Left lobe of liver (tissue), 2 donors: Measurements from ENCODE around the gene TAS2R38. TPM values are rescaled to one million over a fixed set of nuclear protein-coding genes. Genes with fewer than 3 reads are reported as not detected.
"Not testable (repeated sequence)": the region's sequence is repeated elsewhere in the genome, so short reads cannot be mapped to it uniquely, and the experiment has no call there.

Experiments
- ATAC-seq: fragments of 200-7000 bp; cut with Tn5 transposase; one replicate; pipeline ENCODE4 v1.9.1; 2020; ENCODE audit warnings: mild to moderate bottlenecking, moderate library complexity
- DNase-seq: peaks from one replicate; pipeline ENCODE4 v3.0.0-alpha.2; 2020; ENCODE audit warnings: low spot score
- total RNA-seq: library from RNA; stranded (reverse); gene quantifications from one replicate; pipeline ENCODE4 v1.2.1, GENCODE V29; 2021
- donor health status: DM: no; HTN: no; CAD: no; lungs with moderate emphysema.
- donor health status: DM: no; HTN: yes; CAD: no.

Gene TAS2R38
- total RNA-seq: not detected

- no peak for DNase-seq
- no peak for ATAC-seq
These were observed at the start of gene TAS2R38 for GRCh38 chr7:141973673-141974072. TSS of gene TAS2R38 (minus strand) at chr7:141973773. CDS start at chr7:141973689, 84 bp downstream.

- ATAC-seq (no peak), DNase-seq (no peak)
These were observed 44.6 kb upstream of the TAS2R38 start for GRCh38 chr7:142018154-142018553.

- no peak for ATAC-seq
- no peak for DNase-seq
These were observed 43.9 kb upstream of the TAS2R38 start for GRCh38 chr7:142017451-142017850.

GRCh38 chr7:142012825-142013511 is 39.4 kb upstream of the TAS2R38 start:
- DNase-seq (no peak), ATAC-seq (no peak)

- DNase-seq: no peak
- no peak for ATAC-seq
These were observed 37.5 kb upstream of the TAS2R38 start for GRCh38 chr7:142010952-142011548.

GRCh38 chr7:142009187-142009586 is 35.6 kb upstream of the TAS2R38 start:
- DNase-seq (no peak), ATAC-seq (no peak)

- no peak for ATAC-seq
These were observed 33.0 kb upstream of the TAS2R38 start for GRCh38 chr7:142006577-142006976.

GRCh38 chr7:142002179-142002578 is 28.6 kb upstream of the TAS2R38 start:
- DNase-seq (no peak), ATAC-seq (no peak)

More at GRCh38 chr7:142006577-142006976, 33.0 kb upstream of the TAS2R38 start:
- no peak for DNase-seq

- DNase-seq: no peak
These were observed 27.7 kb upstream of the TAS2R38 start for GRCh38 chr7:142001163-142001874.

GRCh38 chr7:142000244-142000643 is 26.7 kb upstream of the TAS2R38 start:
- ATAC-seq (no peak), DNase-seq (no peak)

More at GRCh38 chr7:142001163-142001874, 27.7 kb upstream of the TAS2R38 start:
- no peak for ATAC-seq

- ATAC-seq (no peak), DNase-seq (no peak)
These were observed 25.6 kb upstream of the TAS2R38 start for GRCh38 chr7:141999058-141999623.

GRCh38 chr7:141993354-141993753 is 19.8 kb upstream of the TAS2R38 start:
- peak; percentile 53 for ATAC-seq
- no peak for DNase-seq

GRCh38 chr7:141992688-141993087 is 19.1 kb upstream of the TAS2R38 start:
- DNase-seq (no peak), ATAC-seq (no peak)

GRCh38 chr7:141992156-141992555 is 18.6 kb upstream of the TAS2R38 start:
- no peak for ATAC-seq

GRCh38 chr7:141991140-141991539 is 17.6 kb upstream of the TAS2R38 start:
- DNase-seq (no peak), ATAC-seq (no peak)

More at GRCh38 chr7:141992156-141992555, 18.6 kb upstream of the TAS2R38 start:
- DNase-seq: no peak

- DNase-seq: no peak
- ATAC-seq: no peak
These were observed 16.6 kb upstream of the TAS2R38 start for GRCh38 chr7:141990011-141990725.

- DNase-seq, ATAC-seq: not testable (repeated sequence)
These were observed 14.2 kb upstream of the TAS2R38 start for GRCh38 chr7:141987803-141988202.

- no peak for ATAC-seq
- no peak for DNase-seq
These were observed 13.3 kb upstream of the TAS2R38 start for GRCh38 chr7:141986923-141987322.

- not testable (repeated sequence) for ATAC-seq, DNase-seq
These were observed 12.4 kb upstream of the TAS2R38 start for GRCh38 chr7:141985926-141986325.

GRCh38 chr7:141979568-141979967 is 6.0 kb upstream of the TAS2R38 start:
- DNase-seq: no peak
- no peak for ATAC-seq

GRCh38 chr7:141978351-141978750 is 4.8 kb upstream of the TAS2R38 start:
- DNase-seq (no peak), ATAC-seq (no peak)
